ACC112 (cell line): ENCODE data around the gene HTRA3.

Source experiments
- H2AFZ ChIP-seq: fragments of 200-600 bp; sonication (generic); one replicate; pipeline ENCODE4 v1.6.0; 2017; ENCODE audit warnings: antibody characterized with exemption, low read length; ENCODE audit not compliant: unreplicated experiment
- H3K27ac ChIP-seq: fragments of 200-600 bp; sonication (generic); 2 replicates; pipeline ENCODE4 v1.5.1; 2014; ENCODE audit warnings: low read depth, mild to moderate bottlenecking, antibody characterized with exemption, low read length, moderate library complexity
- H3K27me3 ChIP-seq: fragments of 200-600 bp; sonication (generic); 2 replicates; pipeline ENCODE4 v1.6.1; 2014; ENCODE audit warnings: mild to moderate bottlenecking, antibody characterized with exemption, low read length, moderate library complexity, mixed read lengths; ENCODE audit not compliant: insufficient read depth
- H3K36me3 ChIP-seq: fragments of 200-600 bp; sonication (generic); 2 replicates; pipeline ENCODE4 v1.6.1; 2016; ENCODE audit warnings: mild to moderate bottlenecking, antibody characterized with exemption, low read length, moderate library complexity, mixed read lengths; ENCODE audit not compliant: insufficient read depth
- H3K4me1 ChIP-seq: fragments of 200-600 bp; sonication (generic); one replicate; pipeline ENCODE4 v1.6.1; 2016; ENCODE audit warnings: low read length, mixed read lengths; ENCODE audit not compliant: insufficient read depth, unreplicated experiment, control insufficient read depth
- H3K4me3 ChIP-seq: fragments of 200-600 bp; sonication (generic); 2 replicates; pipeline ENCODE4 v1.5.1; 2014; ENCODE audit warnings: mild to moderate bottlenecking, low read depth, low read length
- H3K79me2 ChIP-seq: fragments of 200-600 bp; sonication (generic); one replicate; pipeline ENCODE4 v1.6.0; 2016; ENCODE audit warnings: low read length; ENCODE audit not compliant: control insufficient read depth, unreplicated experiment, insufficient read depth

HTRA3 gene

GRCh38 chr4:8251110-8251883, 18.3 kb upstream of the HTRA3 start:
- no peak overlapping the region for H3K27ac ChIP-seq
- no peaks in the 10 kb centered on the region for H3K4me1 ChIP-seq
- no peaks in the 10 kb centered on the region for H3K79me2 ChIP-seq
- no peak overlapping the region for H2AFZ ChIP-seq
- H3K27me3 ChIP-seq: no peaks in the 10 kb centered on the region
- no peaks in the 10 kb centered on the region for H3K36me3 ChIP-seq
- H3K4me3 ChIP-seq: no peak overlapping the region

GRCh38 chr4:8252301-8253173, 17.0 kb upstream of the HTRA3 start:
- Histone ChIP-seq H3K27ac (no peak overlapping the region), H3K27me3 (no peaks in the 10 kb centered on the region), H3K79me2 (no peaks in the 10 kb centered on the region), H2AFZ (no peak overlapping the region), H3K36me3 (no peaks in the 10 kb centered on the region), H3K4me3 (no peak overlapping the region), H3K4me1 (no peaks in the 10 kb centered on the region)

DNA sequence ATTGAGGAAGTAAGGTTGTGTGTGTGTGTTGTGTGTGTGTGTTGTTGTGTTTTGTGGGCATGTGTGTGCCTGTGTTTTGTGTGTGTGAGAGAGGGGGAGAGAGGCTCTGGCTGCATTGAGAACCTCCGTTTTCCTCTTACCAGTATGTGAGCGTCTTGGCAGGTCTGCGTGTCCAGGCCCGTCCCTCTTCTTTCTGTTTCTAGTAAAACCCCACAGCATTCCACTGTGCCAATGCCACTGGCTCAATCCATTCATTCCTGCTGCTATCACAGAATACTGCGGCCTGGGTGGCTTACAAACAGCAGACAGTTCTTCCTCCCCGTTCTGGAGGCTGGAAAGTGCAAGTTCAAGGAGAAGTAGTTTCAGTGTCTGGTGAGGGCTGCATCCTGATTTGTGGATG, 15.5 kb upstream of the HTRA3 start:
- H2AFZ ChIP-seq: no peak overlapping the region

DNA sequence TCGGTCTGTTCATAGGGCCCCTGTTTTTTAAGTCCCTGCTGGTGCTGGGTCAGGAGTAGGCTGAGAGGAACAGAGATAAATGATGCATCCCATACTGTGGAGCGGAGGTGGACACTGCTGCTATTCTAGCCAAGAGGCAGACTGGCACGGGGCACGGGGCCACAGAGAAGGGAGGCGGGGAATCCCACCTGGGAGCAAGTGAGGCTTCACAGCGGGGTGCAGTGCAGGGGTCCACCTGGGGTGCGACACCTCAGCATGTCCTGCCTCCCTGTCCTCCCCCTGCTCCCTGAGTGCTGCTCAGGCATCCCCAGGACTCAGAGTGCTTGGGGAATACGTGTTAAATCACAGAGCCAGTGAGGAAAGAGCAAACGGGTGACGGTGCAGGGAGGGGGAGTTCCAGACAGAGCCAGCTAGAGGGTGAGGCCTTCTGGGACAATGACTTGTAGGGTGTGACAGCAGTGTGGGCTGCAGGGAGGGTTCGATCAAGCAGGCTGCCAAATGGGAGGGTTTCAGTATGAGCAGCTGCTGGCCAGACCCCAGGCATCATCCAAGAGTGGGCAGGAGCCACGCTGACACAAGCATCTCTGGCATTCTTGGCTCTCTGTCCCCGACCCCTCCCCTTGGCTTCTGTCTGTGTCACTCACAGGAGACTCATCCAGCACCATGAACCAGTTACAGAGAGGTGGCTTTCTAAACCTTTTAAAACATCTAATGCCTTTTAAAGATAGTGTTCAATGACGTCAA, 13.7 kb upstream of the HTRA3 start:
- no peaks in the 10 kb centered on the region for H3K36me3 ChIP-seq
- H3K27me3 ChIP-seq: no peaks in the 10 kb centered on the region
- H3K79me2 ChIP-seq: no peaks in the 10 kb centered on the region
- H2AFZ ChIP-seq: no peak overlapping the region
- H3K4me3 ChIP-seq: no peak overlapping the region
- peaks cover 3% of the 10 kb centered on the region for H3K4me1 ChIP-seq
- H3K27ac ChIP-seq: no peak overlapping the region

More for the DNA sequence above, 15.5 kb upstream of the HTRA3 start:
- Histone ChIP-seq H3K27ac (no peak overlapping the region), H3K27me3 (no peaks in the 10 kb centered on the region), H3K4me3 (no peak overlapping the region), H3K79me2 (no peaks in the 10 kb centered on the region), H3K4me1 (no peaks in the 10 kb centered on the region), H3K36me3 (no peaks in the 10 kb centered on the region)

DNA sequence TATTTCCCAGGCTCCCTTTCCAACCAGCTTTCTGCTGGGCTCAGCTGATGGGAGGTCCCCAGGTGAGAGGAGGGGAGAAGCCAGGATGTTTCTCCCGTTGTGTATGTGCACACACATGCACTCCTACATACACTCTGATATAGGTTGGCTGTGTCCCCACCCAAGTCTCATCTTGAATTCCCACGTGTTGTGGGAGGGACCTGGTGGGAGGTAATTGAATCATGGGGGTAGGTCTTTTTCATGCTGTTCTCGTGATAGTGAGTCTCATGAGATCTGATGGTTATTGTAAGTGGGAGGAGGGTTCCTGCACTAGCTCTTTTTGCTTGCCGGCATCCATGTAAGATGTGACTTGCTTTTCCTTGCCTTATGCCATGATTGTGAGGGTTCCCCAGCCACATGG, 11.7 kb upstream of the HTRA3 start:
- Histone ChIP-seq H3K27me3 (no peaks in the 10 kb centered on the region), H3K27ac (no peak overlapping the region), H3K4me3 (no peak overlapping the region), H2AFZ (no peak overlapping the region), H3K4me1 (peaks cover 3% of the 10 kb centered on the region), H3K79me2 (no peaks in the 10 kb centered on the region), H3K36me3 (no peaks in the 10 kb centered on the region)

DNA sequence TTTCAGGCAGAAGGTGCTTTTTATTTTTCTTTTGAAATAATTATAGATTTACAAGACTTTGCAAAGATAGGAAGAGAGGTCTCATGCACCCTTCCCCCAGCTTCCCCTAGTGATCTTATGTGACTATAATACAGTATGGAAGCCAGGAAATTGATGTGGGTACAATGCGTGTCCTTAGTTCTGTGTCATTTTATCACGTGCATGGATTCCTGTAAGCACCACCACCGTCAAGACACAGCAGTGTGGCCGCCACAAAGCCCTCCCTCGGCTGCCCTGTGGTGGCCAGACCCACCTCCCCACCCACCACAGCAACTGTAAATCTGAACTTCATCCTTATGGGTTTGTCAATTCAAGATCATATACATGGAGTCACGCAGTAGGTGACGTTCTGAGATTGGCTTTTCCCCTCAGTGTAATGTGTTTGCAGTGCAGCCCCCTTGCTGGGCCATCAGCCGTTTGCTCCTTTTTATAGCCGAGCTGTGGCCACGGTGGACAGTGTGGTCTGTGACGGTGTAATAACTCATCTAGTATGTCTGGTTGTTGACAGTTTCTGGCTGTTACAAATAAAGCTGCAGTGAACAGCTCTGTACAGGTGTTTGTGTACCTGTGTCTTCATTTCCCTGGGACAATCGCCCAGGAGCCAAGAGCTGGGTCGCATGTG, 10.9 kb upstream of the HTRA3 start:
- Histone ChIP-seq H3K4me1 (peaks cover 3% of the 10 kb centered on the region), H3K27me3 (no peaks in the 10 kb centered on the region), H3K79me2 (no peaks in the 10 kb centered on the region), H3K36me3 (no peaks in the 10 kb centered on the region), H2AFZ (no peak overlapping the region), H3K4me3 (no peak overlapping the region), H3K27ac (no peak overlapping the region)

DNA sequence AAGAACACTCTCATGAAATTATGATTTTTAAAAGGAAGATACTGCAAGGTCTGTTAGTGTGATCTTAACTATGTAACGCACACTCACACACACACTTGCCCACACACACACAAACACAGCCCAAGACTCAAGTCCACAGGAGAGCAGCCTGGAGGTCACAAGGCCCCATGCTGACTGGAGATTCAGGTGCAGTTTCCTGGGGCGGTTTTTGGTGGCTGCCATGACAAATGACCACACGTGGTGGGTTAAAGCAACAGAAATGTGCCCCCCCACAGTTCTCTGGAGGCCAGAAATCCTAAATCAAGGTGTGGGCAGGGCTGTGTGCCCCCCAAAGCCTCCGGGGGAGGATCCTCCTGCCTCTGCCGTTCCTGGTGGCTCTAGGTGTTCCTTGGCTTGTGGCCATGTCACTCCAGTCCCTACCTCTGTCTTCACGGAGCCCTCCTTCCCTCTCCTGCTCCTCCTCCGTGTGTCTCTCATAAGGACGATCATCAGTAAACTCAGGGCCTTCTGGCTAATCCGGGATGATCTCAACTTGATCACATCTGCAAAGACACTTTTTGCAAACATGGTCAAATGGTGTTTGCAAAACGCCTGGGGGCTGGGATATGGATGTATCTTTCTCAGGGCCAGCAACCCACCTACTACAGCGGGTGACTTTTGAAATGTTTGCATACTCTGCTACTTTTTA, 9.7 kb upstream of the HTRA3 start:
- Histone ChIP-seq H3K27ac (no peak overlapping the region), H3K79me2 (no peaks in the 10 kb centered on the region), H2AFZ (no peak overlapping the region), H3K4me1 (peaks cover 3% of the 10 kb centered on the region), H3K36me3 (no peaks in the 10 kb centered on the region), H3K27me3 (no peaks in the 10 kb centered on the region), H3K4me3 (no peak overlapping the region)

GRCh38 chr4:8260656-8261111, 8.9 kb upstream of the HTRA3 start:
- Histone ChIP-seq H2AFZ (no peak overlapping the region), H3K27ac (peak overlapping the region; percentile 21; the same call in 1 of the 2 replicates), H3K4me3 (no peak overlapping the region), H3K27me3 (no peaks in the 10 kb centered on the region), H3K4me1 (peaks cover 3% of the 10 kb centered on the region), H3K36me3 (no peaks in the 10 kb centered on the region), H3K79me2 (no peaks in the 10 kb centered on the region)

GRCh38 chr4:8261851-8262535, 7.6 kb upstream of the HTRA3 start:
- Histone ChIP-seq H2AFZ (no peak overlapping the region), H3K4me3 (no peak overlapping the region), H3K36me3 (no peaks in the 10 kb centered on the region), H3K4me1 (peaks cover 3% of the 10 kb centered on the region), H3K27me3 (no peaks in the 10 kb centered on the region), H3K27ac (no peak overlapping the region), H3K79me2 (no peaks in the 10 kb centered on the region)
